ENCODE measurements around the gene CCDC92B. TPM values are rescaled to one million over a fixed set of nuclear protein-coding genes. Genes with fewer than 3 reads are reported as not detected.
A peak's percentile ranks its signal among the peaks of the same experiment; 100 is the strongest.

The CCDC92B gene
- total RNA-seq, 4 donors from 2014 or later: 0.15 to 0.57 (median 0.35) TPM; not detected in 1

DNA sequence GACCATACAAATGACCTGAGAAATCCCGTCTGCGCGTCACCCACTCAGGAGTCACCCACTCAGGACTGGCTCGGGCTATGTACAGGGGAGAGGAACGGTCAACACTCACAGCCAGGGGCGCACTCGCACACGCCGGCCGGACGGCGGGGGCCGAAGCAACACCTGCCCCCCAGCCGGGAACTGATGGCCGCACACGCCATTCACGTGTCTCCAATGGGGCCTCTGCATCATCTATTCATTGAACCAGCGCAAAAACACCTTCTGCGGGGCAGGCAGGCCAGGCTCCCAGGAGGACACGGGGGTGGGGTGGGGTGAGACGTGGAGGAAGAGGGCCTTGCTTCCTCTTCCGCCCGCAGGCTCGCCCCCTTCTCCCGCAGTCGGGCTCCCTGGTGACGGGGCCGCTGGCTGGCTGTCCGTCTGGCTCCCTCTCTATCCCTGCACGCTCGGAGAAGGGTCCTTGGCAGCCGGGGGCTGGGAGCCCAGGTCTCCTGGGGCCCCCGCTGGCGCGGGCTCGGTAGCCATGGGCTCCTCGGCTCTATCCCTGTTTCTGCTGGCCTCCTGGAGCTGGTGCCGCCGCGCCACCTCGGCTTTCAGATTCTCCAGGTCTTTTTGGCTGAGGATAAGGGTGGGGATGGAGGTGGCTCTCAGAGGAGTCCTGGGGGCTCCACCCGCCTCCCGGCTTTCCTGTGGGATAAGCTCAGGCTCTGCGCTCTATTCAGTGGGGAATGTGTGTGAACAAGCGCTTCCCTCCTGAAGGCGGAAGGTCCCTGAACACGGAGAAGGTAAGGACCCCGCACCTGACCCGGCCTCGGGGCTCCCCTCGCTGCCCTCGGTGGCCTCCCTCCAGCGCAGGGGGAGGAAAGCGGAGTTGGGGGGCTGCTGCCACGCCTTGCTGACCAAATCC, 59.0 kb downstream of the CCDC92B start:
- 84 to 93% methylated on average over 10 to 24 of the region's 55 CpGs for WGBS, 2 donors
- no peak for TF ChIP-seq POLR2A (IDR thresholded peaks at IDR 0.05)
- H3K9me3 ChIP-seq: no peaks in the 10 kb centered on the region
- no peak overlapping the region for H3K4me3 ChIP-seq
- peaks cover 29 to 74% (median 37%) of the 10 kb centered on the region in 3 donors for H3K36me3 ChIP-seq
- intact Hi-C loops (cut with DNase I): no loop called here
- peaks cover 7 to 54% (median 8%) of the 10 kb centered on the region in 3 donors for H3K4me1 ChIP-seq
- H3K27ac ChIP-seq: no peak overlapping the region
- no peaks in the 10 kb centered on the region for H3K27me3 ChIP-seq
- DNase-seq: no peak

DNA sequence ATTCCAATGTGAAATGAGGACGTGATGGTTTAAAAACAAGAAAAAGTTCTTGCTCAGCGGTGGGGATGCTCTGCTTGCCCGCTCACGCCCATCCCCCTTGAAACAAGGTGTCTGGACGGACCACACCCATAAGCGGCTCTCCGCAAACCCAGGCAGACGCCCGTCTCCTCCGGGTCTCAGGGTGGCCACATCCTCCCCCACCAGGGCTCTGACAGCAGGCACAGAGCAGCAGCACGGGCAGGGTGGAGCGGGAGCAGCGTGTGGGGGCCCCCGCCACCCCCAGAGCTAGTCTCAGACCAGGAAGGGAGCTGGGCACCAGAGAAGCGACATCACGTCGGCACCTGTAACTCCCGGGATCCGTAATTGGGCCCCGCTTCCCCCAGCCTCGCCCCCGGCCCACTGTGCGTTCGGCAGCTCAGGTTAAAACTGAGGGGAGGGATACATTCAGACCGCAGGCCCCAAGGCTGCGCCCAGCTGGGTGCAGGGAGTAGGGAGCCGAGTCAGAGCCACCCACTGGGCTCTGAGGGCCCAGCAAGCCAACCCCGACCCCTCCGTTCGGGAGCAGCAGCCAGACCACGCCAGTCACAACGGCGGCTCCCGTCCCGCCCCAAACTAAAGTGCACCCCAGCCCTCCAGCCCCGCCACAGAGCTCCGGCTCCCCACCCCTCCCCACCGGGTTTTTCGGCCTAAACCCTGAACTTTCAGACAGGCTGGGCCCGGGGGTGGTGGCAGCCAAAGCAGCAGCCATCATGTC, 59.9 kb downstream of the CCDC92B start:
- Histone ChIP-seq H3K4me3 (no peak overlapping the region), H3K36me3 (peaks cover 29 to 67% (median 29%) of the 10 kb centered on the region in 3 donors), H3K27ac (peak overlapping the region in 1 of 4 donors; percentile 9), H3K27me3 (no peaks in the 10 kb centered on the region), H3K9me3 (no peaks in the 10 kb centered on the region), H3K4me1 (peaks cover 7 to 54% (median 8%) of the 10 kb centered on the region in 3 donors)
- TF ChIP-seq, protein P1, sequence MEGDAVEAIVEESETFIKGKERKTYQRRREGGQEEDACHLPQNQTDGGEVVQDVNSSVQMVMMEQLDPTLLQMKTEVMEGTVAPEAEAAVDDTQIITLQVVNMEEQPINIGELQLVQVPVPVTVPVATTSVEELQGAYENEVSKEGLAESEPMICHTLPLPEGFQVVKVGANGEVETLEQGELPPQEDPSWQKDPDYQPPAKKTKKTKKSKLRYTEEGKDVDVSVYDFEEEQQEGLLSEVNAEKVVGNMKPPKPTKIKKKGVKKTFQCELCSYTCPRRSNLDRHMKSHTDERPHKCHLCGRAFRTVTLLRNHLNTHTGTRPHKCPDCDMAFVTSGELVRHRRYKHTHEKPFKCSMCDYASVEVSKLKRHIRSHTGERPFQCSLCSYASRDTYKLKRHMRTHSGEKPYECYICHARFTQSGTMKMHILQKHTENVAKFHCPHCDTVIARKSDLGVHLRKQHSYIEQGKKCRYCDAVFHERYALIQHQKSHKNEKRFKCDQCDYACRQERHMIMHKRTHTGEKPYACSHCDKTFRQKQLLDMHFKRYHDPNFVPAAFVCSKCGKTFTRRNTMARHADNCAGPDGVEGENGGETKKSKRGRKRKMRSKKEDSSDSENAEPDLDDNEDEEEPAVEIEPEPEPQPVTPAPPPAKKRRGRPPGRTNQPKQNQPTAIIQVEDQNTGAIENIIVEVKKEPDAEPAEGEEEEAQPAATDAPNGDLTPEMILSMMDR (IDR thresholded peaks at IDR 0.05): no peak
- TF ChIP-seq POLR2A (IDR thresholded peaks at IDR 0.05): no peak
- no peak for DNase-seq
- WGBS, 2 donors: 49% methylated on average over 14 of the region's 40 CpGs; no CpG with 5 or more reads in 1 of the 2 donors
- intact Hi-C loops (cut with DNase I): no loop called here

DNA sequence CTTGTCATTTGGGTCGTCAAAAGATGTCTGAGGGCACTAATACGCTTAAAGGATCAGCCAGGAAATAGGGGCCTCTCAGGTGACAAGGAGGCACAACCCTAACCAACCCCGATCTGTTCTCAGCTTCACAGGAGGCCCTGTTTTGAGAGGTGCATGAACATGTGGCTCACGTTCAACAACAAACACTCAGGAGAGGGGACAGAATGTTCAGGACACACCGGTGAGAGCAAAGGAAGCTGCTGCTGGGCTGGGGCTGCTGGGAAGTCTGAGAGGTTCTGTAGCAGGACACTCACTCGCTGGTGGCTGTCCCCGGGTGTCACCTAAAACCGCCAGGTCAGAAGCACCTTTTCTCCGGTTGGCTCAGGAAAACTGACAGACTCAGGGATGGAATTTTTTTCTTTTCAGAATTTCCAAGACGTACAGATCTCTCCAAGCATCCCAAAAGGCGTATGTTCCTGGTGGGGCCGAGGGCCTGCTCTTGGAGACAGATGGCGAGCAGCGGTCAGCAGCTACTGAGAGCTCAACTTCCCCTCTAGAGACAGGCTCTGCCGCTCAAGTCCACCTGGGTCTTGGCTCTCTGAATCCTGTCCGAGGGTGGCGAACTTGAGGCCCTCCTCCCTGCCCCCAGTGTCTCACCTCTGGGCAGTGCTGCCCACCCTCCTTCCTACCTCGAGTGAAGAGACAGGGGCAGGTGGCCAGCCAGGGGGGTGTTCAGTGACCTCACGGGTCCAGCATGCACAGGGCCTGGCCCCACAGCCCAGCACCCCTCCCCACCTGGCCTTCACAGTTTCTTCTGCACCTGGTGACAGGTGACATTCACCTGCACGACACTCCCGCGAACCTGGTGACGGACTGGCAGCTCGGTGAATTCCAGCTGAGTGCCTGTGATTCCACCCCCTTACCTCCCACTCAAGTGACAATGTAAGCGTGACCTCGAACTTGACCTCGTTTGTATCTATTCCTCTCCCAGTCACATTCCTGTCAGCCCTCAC, 60.8 kb downstream of the CCDC92B start:
- Histone ChIP-seq H3K4me1 (peaks cover 7 to 53% (median 14%) of the 10 kb centered on the region in 3 donors), H3K27me3 (no peaks in the 10 kb centered on the region), H3K27ac (peak overlapping the region in 3 of 4 donors; percentile 9 to 55 (median 34)), H3K36me3 (peaks cover 22 to 67% (median 23%) of the 10 kb centered on the region in 3 donors), H3K9me3 (no peaks in the 10 kb centered on the region), H3K4me3 (no peak overlapping the region)
- intact Hi-C loops (cut with DNase I): no loop called here
- WGBS, 2 donors: 59 to 65% methylated on average over 20 to 23 of the region's 27 CpGs
- DNase-seq: no peak
- TF ChIP-seq, protein P1 (IDR thresholded peaks at IDR 0.05): no peak
- no peak for TF ChIP-seq POLR2A (IDR thresholded peaks at IDR 0.05)

DNA sequence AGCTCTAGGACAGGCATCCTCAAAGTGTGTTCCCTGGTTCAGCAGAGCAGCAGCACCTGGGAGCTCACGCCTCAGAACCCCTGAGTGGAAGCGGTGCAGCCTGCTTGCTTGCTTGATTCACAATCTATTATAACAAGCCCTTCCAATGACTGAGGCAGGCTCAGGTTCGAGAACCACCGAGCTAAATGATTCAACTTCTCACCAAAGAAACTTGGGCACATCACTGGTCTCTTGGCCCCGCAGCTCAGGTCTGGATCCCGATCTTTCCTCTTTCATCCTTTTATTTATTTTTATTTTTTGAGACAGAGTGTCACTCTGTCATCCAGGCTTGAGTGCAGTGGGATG, 62.4 kb downstream of the CCDC92B start:
- DNase-seq: no peak
- 68 to 78% methylated on average over 5 to 6 of the region's 6 CpGs for WGBS, 2 donors
- Histone ChIP-seq H3K9me3 (no peaks in the 10 kb centered on the region), H3K27me3 (no peaks in the 10 kb centered on the region), H3K27ac (peak overlapping the region in 3 of 4 donors; percentile 55 to 61 (median 57)), H3K4me3 (no peak overlapping the region), H3K36me3 (peaks cover 12 to 65% (median 12%) of the 10 kb centered on the region in 3 donors), H3K4me1 (peaks cover 7 to 53% (median 15%) of the 10 kb centered on the region in 3 donors)
- TF ChIP-seq POLR2A (IDR thresholded peaks at IDR 0.05): no peak
- TF ChIP-seq, protein P1 (IDR thresholded peaks at IDR 0.05): no peak
- intact Hi-C loops (cut with DNase I): no loop called here

DNA sequence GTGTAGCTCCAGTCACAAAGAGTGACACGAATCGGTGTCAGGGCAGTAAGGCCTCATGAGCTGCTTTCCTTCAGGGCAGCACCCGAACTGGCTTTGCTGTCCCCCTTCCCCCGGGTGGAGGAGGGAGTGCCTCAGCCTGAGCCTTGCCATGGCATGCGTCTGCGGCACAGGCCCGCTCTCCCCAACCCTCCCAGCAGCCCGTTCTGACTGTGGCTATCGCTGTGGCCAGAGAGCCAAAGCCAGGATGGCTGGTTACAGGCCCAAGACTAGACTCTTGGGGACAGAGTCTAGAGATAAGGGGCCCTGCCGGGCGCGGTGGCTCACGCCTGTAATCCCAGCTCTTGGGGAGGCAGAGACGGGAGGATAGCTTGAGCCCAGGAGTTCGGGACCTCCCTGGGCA, 63.8 kb downstream of the CCDC92B start:
- no peaks in the 10 kb centered on the region for H3K9me3 ChIP-seq
- H3K36me3 ChIP-seq: peaks cover 9 to 65% (median 15%) of the 10 kb centered on the region in 3 donors
- H3K4me3 ChIP-seq: no peak overlapping the region
- TF ChIP-seq, protein P1 (IDR thresholded peaks at IDR 0.05): no peak
- TF ChIP-seq POLR2A (IDR thresholded peaks at IDR 0.05): no peak
- intact Hi-C loops (cut with DNase I): no loop called here
- 63 to 75% methylated on average over 6 to 8 of the region's 15 CpGs for WGBS, 2 donors
- H3K27ac ChIP-seq: no peak overlapping the region
- no peak for DNase-seq
- H3K4me1 ChIP-seq: peaks cover 7 to 53% (median 15%) of the 10 kb centered on the region in 3 donors
- no peaks in the 10 kb centered on the region for H3K27me3 ChIP-seq

All from esophagus squamous epithelium (tissue), 5 donors.